Stimulated activated CD8-positive, alpha-beta memory T cell treated with anti-CD3 and anti-CD28 coated beads, Interleukin-2, amount 100 ng/mL, for 48 hours (primary cell): ENCODE results near the gene ZNF587B.
"Not testable (repeated sequence)": the region's sequence is repeated elsewhere in the genome, so short reads cannot be mapped to it uniquely, and the experiment has no call there.

Experiments
- DNase-seq, 2 donors: peaks; one replicate each; pipeline ENCODE4 v3.0.0-alpha.2; 2020; ENCODE audit warnings: low read depth in 2 of 2

The ZNF587B gene

GRCh38 chr19:57830071-57830602 lies at the start of gene ZNF587B:
TSS of gene ZNF587B (plus strand) at chr19:57830299. CDS start at chr19:57830529, 230 bp downstream.
- DNase-seq = peak in 1 of 2 donors; percentile 31

GRCh38 chr19:57786286-57786685 lies 43.8 kb upstream of the ZNF587B start:
- no peak for DNase-seq

- DNase-seq = no peak
Measured at GRCh38 chr19:57786906-57787305, 43.2 kb upstream of the ZNF587B start.

GRCh38 chr19:57788114-57788692 lies 41.9 kb upstream of the ZNF587B start:
- no peak for DNase-seq

GRCh38 chr19:57789288-57789687 lies 40.8 kb upstream of the ZNF587B start:
- no peak for DNase-seq

GRCh38 chr19:57796580-57796979 lies 33.5 kb upstream of the ZNF587B start:
- not testable (repeated sequence) for DNase-seq

- DNase-seq = no peak
Measured at GRCh38 chr19:57800696-57801095, 29.4 kb upstream of the ZNF587B start.

GRCh38 chr19:57802269-57802668 lies 27.8 kb upstream of the ZNF587B start:
- DNase-seq = no peak

GRCh38 chr19:57803265-57803593 lies 26.9 kb upstream of the ZNF587B start:
- no peak for DNase-seq

GRCh38 chr19:57803594-57804325 lies 26.3 kb upstream of the ZNF587B start:
- no peak for DNase-seq

GRCh38 chr19:57807541-57807940 lies 22.6 kb upstream of the ZNF587B start:
- no peak for DNase-seq

GRCh38 chr19:57810410-57811295 lies 19.4 kb upstream of the ZNF587B start:
- DNase-seq = not testable (repeated sequence)

GRCh38 chr19:57812226-57812625 lies 17.9 kb upstream of the ZNF587B start:
- no peak for DNase-seq

- DNase-seq = not testable (repeated sequence)
Measured at GRCh38 chr19:57812975-57813820, 16.9 kb upstream of the ZNF587B start.

GRCh38 chr19:57813919-57814504 lies 16.1 kb upstream of the ZNF587B start:
- DNase-seq = no peak

GRCh38 chr19:57814505-57815246 lies 15.4 kb upstream of the ZNF587B start, which contains the start of gene ZNF552:
TSS of gene ZNF552 (minus strand) at chr19:57814913. CDS start at chr19:57814743, 170 bp downstream.
- DNase-seq = peak; percentile 44 to 57

- DNase-seq = no peak
Measured at GRCh38 chr19:57815247-57816075, 14.6 kb upstream of the ZNF587B start.

- DNase-seq = no peak
Measured at GRCh38 chr19:57816652-57817051, 13.4 kb upstream of the ZNF587B start.

- no peak for DNase-seq
Measured at GRCh38 chr19:57817976-57818375, 12.1 kb upstream of the ZNF587B start.
